ENCODE measurements around the gene BTBD10. TPM values are rescaled to one million over a fixed set of nuclear protein-coding genes. Genes with fewer than 3 reads are reported as not detected.
"Not testable (repeated sequence)": the region's sequence is repeated elsewhere in the genome, so short reads cannot be mapped to it uniquely, and the experiment has no call there.

BTBD10 gene
- total RNA-seq, 2 experiments from 2014 or later: 13.3 to 14.8 TPM

DNA sequence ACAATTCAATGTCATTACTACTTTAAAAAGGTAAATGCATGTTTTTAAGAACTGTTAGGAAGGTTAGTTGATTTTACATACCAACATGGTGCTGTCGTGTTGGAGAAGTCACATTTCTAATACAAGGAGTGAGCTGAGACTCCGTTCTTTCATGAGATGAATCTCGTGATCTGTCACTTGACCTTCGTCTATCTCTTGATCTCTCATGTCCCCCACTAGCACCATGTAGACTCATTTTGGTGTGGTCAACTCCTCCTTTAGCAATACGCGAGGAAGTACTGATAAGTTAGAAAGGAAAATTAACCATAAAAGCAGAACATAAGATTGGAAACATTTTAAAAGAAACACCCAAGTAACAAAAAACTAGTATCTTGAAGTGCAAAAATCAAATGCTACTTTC lies 41.5 kb downstream of the BTBD10 start:
- no peak overlapping the region for H3K4me3 Mint-ChIP-seq
- peaks cover 34% of the 10 kb centered on the region for H3K4me1 Mint-ChIP-seq (ENCODE audit: low read depth)
- H3K9me3 ChIP-seq (ENCODE audit: control insufficient read depth in 1 of 2, insufficient read depth in 1 of 2, low read length in 2 of 2): peaks cover 0 to 2% of the 10 kb centered on the region in 2 experiments
- H3K27me3 Mint-ChIP-seq: no peaks in the 10 kb centered on the region
- no peak overlapping the region for H3K27ac ChIP-seq (ENCODE audit: low read depth in 1 of 2, low read length in 2 of 2)
- H3K36me3 Mint-ChIP-seq (ENCODE audit: low read depth): peaks cover 67% of the 10 kb centered on the region
- TF ChIP-seq, protein P1, sequence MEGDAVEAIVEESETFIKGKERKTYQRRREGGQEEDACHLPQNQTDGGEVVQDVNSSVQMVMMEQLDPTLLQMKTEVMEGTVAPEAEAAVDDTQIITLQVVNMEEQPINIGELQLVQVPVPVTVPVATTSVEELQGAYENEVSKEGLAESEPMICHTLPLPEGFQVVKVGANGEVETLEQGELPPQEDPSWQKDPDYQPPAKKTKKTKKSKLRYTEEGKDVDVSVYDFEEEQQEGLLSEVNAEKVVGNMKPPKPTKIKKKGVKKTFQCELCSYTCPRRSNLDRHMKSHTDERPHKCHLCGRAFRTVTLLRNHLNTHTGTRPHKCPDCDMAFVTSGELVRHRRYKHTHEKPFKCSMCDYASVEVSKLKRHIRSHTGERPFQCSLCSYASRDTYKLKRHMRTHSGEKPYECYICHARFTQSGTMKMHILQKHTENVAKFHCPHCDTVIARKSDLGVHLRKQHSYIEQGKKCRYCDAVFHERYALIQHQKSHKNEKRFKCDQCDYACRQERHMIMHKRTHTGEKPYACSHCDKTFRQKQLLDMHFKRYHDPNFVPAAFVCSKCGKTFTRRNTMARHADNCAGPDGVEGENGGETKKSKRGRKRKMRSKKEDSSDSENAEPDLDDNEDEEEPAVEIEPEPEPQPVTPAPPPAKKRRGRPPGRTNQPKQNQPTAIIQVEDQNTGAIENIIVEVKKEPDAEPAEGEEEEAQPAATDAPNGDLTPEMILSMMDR (IDR thresholded peaks at IDR 0.05): no peak
- intact Hi-C loops (cut with DNase I, micrococcal nuclease): no loop called here
- ATAC-seq (ENCODE audit: poor library complexity) (no peak), DNase-seq (no peak)
- H3K4me3 ChIP-seq (ENCODE audit: low read length): no peak overlapping the region
- POLR2A ChIA-PET: no interaction called here
- CTCF ChIA-PET: interaction anchor here (0.6 to 1.1 kb wide), 2 partner anchors 15 to 20 kb away, joined by 3 read pairs; no protein-coding TSS in a partner anchor
- H3K9me3 Mint-ChIP-seq: no peaks in the 10 kb centered on the region
- no peaks in the 10 kb centered on the region for H3K4me1 ChIP-seq (ENCODE audit: insufficient read depth, low read length)
- peaks cover 18% of the 10 kb centered on the region for H3K36me3 ChIP-seq (ENCODE audit: insufficient read depth, low read length)
- H3K27me3 ChIP-seq (ENCODE audit: control insufficient read depth in 1 of 2, insufficient read depth in 2 of 2, low read length in 2 of 2): no peaks in the 10 kb centered on the region
- H3K27ac Mint-ChIP-seq: no peak overlapping the region

DNA sequence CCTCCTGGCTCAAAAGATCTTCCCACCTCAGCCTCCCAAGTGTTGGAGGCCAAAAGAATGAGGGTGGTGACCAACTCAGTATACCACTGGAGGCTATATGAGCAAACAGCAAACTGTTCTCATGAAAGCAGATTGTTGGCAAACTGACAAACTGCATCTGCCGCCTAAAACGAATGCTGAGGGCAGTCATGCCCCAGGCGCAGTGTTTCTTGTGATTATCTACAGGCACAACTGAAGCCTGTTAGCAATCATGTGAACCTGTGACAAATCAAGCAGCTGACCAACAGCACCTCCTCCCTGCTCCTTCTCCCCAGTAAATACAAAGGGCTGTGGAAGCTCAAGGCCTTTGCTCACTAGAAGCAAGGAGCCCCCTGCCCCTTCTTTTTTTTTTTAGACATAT lies 47.8 kb downstream of the BTBD10 start:
- ChIA-PET CTCF (no interaction called here), POLR2A (no interaction called here)
- Mint-ChIP-seq H3K27ac (no peak overlapping the region), H3K36me3 (ENCODE audit: low read depth) (peaks cover 78% of the 10 kb centered on the region), H3K4me3 (no peak overlapping the region), H3K9me3 (no peaks in the 10 kb centered on the region), H3K27me3 (no peaks in the 10 kb centered on the region), H3K4me1 (ENCODE audit: low read depth) (no peaks in the 10 kb centered on the region)
- no peak for DNase-seq
- intact Hi-C loops (cut with DNase I, micrococcal nuclease): no loop called here
- H3K4me1 ChIP-seq (ENCODE audit: insufficient read depth, low read length): no peaks in the 10 kb centered on the region
- H3K4me3 ChIP-seq (ENCODE audit: low read length): no peak overlapping the region
- H3K9me3 ChIP-seq (ENCODE audit: control insufficient read depth in 1 of 2, insufficient read depth in 1 of 2, low read length in 2 of 2): no peaks in the 10 kb centered on the region
- H3K36me3 ChIP-seq (ENCODE audit: insufficient read depth, low read length): peaks cover 50% of the 10 kb centered on the region
- TF ChIP-seq, protein P1 (IDR thresholded peaks at IDR 0.05): no peak
- ATAC-seq (ENCODE audit: poor library complexity): no peak
- H3K27me3 ChIP-seq (ENCODE audit: control insufficient read depth in 1 of 2, insufficient read depth in 2 of 2, low read length in 2 of 2): no peaks in the 10 kb centered on the region
- H3K27ac ChIP-seq (ENCODE audit: low read depth in 1 of 2, low read length in 2 of 2): no peak overlapping the region

DNA sequence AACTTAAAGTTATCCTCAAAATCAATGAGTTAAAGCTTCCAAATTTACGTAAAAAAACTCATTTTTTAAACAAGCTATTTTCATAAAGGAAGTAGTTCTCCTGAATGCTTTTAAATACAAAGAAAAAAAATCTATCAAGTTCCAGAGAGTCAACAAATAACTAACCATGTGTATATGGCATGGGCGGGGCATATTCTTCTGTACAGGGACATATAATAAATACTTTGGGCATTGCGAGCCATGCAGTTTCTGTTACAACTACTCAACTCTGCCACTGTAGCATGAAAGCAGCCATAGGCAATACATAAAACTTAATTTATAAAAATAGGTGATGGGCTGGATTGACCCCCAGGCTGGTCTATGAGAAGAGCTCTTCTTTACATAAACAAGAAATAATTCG lies 57.8 kb downstream of the BTBD10 start:
- Mint-ChIP-seq H3K4me3 (no peak overlapping the region), H3K36me3 (ENCODE audit: low read depth) (peaks cover 6% of the 10 kb centered on the region), H3K27ac (no peak overlapping the region), H3K27me3 (no peaks in the 10 kb centered on the region), H3K9me3 (no peaks in the 10 kb centered on the region), H3K4me1 (ENCODE audit: low read depth) (no peaks in the 10 kb centered on the region)
- no peak overlapping the region for H3K27ac ChIP-seq (ENCODE audit: low read depth in 1 of 2, low read length in 2 of 2)
- CTCF ChIA-PET: no interaction called here
- peaks cover 66% of the 10 kb centered on the region for H3K36me3 ChIP-seq (ENCODE audit: insufficient read depth, low read length)
- no peaks in the 10 kb centered on the region for H3K9me3 ChIP-seq (ENCODE audit: control insufficient read depth in 1 of 2, insufficient read depth in 1 of 2, low read length in 2 of 2)
- H3K4me3 ChIP-seq (ENCODE audit: low read length): no peak overlapping the region
- no peak for ATAC-seq (ENCODE audit: poor library complexity)
- H3K27me3 ChIP-seq (ENCODE audit: control insufficient read depth in 1 of 2, insufficient read depth in 2 of 2, low read length in 2 of 2): no peaks in the 10 kb centered on the region
- TF ChIP-seq, protein P1 (IDR thresholded peaks at IDR 0.05): no peak
- POLR2A ChIA-PET: no interaction called here
- no peaks in the 10 kb centered on the region for H3K4me1 ChIP-seq (ENCODE audit: insufficient read depth, low read length)
- DNase-seq: no peak
- intact Hi-C loops (cut with DNase I, micrococcal nuclease): no loop called here

DNA sequence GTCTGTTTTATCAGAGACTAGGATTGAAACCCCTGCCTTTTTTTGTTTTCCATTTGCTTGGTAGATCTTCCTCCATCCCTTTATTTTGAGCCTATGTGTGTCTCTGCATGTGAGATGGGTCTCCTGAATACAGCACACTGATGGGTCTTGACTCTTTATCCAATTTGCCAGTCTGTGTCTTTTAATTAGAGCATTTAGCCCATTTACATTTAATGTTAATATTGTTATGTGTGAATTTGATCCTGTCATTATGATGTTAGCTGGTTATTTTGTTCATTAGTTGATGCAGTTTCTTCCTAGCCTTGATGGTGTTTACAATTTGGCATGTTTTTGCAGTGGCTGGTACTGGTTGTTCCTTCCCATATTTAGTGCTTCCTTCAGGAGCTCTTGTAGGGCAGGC lies 64.7 kb downstream of the BTBD10 start:
- not testable (repeated sequence) for H3K4me3 Mint-ChIP-seq
- H3K36me3 Mint-ChIP-seq (ENCODE audit: low read depth): peaks cover 27% of the 10 kb centered on the region

More for the DNA sequence above, 64.7 kb downstream of the BTBD10 start:
- H3K27me3 ChIP-seq (ENCODE audit: control insufficient read depth in 1 of 2, insufficient read depth in 2 of 2, low read length in 2 of 2); CTCF ChIA-PET; H3K4me3 ChIP-seq (ENCODE audit: low read length); H3K9me3 ChIP-seq (ENCODE audit: control insufficient read depth in 1 of 2, insufficient read depth in 1 of 2, low read length in 2 of 2); intact Hi-C loops (cut with DNase I, micrococcal nuclease); H3K27me3 Mint-ChIP-seq; H3K4me1 Mint-ChIP-seq (ENCODE audit: low read depth); H3K4me1 ChIP-seq (ENCODE audit: insufficient read depth, low read length); DNase-seq; H3K27ac ChIP-seq (ENCODE audit: low read depth in 1 of 2, low read length in 2 of 2); H3K27ac Mint-ChIP-seq; ATAC-seq (ENCODE audit: poor library complexity); POLR2A ChIA-PET; H3K9me3 Mint-ChIP-seq: not testable (repeated sequence)
- H3K36me3 ChIP-seq (ENCODE audit: insufficient read depth, low read length): peaks cover 21% of the 10 kb centered on the region

Measured in CD4-positive, alpha-beta T cell (primary cell).